HL-60 (cell line): ENCODE results near the gene LRP8.

ENCODE experiments used
- CTCF ChIP-seq: IDR thresholded peaks from one replicate; pipeline ENCODE4 v1.5.1; 2011; ENCODE audit warnings: low read length, control low read depth, inconsistent platforms; ENCODE audit not compliant: insufficient read depth
- POLR2AphosphoS5 ChIP-seq: IDR thresholded peaks from 2 replicates; pipeline ENCODE4 v1.6.1; 2012; ENCODE audit warnings: low read depth

GRCh38 chr1:53277326-53277725 is 50.5 kb downstream of the LRP8 start:
- TF ChIP-seq CTCF (no peak), POLR2AphosphoS5 (no peak)
